Colonic mucosa (tissue), 4 donors: ENCODE measurements around the gene LNX1. TPM values are rescaled to one million over a fixed set of nuclear protein-coding genes. Genes with fewer than 3 reads are reported as not detected.

Source experiments
- DNase-seq: peaks from one replicate; pipeline ENCODE4 v3.0.0-alpha.2; 2020
- H3K27ac ChIP-seq: fragments of 200-600 bp; one replicate; pipeline ENCODE4 v1.8.0; 2021
- H3K27me3 ChIP-seq: fragments of 200-600 bp; one replicate; pipeline ENCODE4 v1.8.0; 2021
- H3K36me3 ChIP-seq: fragments of 200-600 bp; one replicate; pipeline ENCODE4 v1.8.0; 2021
- H3K4me1 ChIP-seq: fragments of 200-600 bp; one replicate; pipeline ENCODE4 v1.8.0; 2021; ENCODE audit warnings: mild to moderate bottlenecking
- H3K4me3 ChIP-seq: fragments of 200-600 bp; one replicate; pipeline ENCODE4 v1.8.0; 2021
- H3K9ac ChIP-seq, 2 donors: one replicate each; pipeline ENCODE4 v1.7.0; 2013; ENCODE audit warnings: control low read depth in 2 of 2, low read depth in 2 of 2, low read length in 2 of 2
- H3K9me3 ChIP-seq: fragments of 200-600 bp; one replicate; pipeline ENCODE4 v1.8.0; 2021
- CTCF ChIP-seq: fragments of 200-600 bp; IDR thresholded peaks from one replicate; pipeline ENCODE4 v1.8.0; 2022; ENCODE audit warnings: antibody characterized with exemption, mild to moderate bottlenecking
- intact Hi-C: fragments of 100-400 bp; cut with DNase I; formaldehyde crosslinking; loops from one replicate; pipeline ENCODE4 v1.14.1; 2022
- total RNA-seq, 2 donors: library from RNA; stranded (reverse); fragmentation: NEBNext Ultra II Directional in 1 of 2; extraction: Animal tissue kit (Norgen Biotek cat#: 25700) in 1 of 2; gene quantifications; one replicate each; pipeline ENCODE4 v1.2.1, GENCODE V29; 2021
- donor health status: healthy.
- donor health status: DM: no; HTN: no; CAD: no.
- donor health status: DM: no; HTN: no; CAD: no.

The LNX1 gene
- total RNA-seq, 2 donors from 2014 or later, result 9.7 to 25.0 TPM

DNA sequence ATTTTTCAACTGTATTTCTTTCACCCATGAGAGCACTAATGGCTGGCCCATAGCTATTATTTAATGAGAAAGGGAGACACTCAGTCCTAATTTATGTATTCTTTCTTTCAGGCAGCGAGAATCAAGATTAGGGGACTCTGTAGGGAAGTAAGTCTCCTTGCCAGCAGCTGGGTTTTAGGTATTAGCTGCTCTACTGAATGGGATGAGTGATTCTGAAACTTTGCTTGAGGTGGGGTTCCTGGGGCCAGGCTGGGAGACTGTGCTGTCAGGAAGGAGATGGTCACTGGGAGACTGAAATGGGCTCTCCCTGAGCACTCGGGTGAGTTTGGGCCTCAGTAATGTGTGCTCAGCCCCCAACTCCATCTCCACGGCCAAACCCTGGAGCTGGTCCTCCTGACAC lies 78.7 kb downstream of the LNX1 start:
- Histone ChIP-seq H3K27me3 (no peaks in the 10 kb centered on the region), H3K4me3 (no peak overlapping the region), H3K27ac (no peak overlapping the region), H3K4me1 (no peaks in the 10 kb centered on the region), H3K9me3 (no peaks in the 10 kb centered on the region), H3K9ac (no peak overlapping the region), H3K36me3 (no peaks in the 10 kb centered on the region)
- no peak for DNase-seq
- intact Hi-C loops, result no loop called here
- no peak for TF ChIP-seq CTCF

GRCh38 chr4:53511014-53511413 lies 80.3 kb downstream of the LNX1 start:
- Histone ChIP-seq H3K36me3 (no peaks in the 10 kb centered on the region), H3K27me3 (no peaks in the 10 kb centered on the region), H3K9ac (no peak overlapping the region), H3K27ac (no peak overlapping the region), H3K4me3 (no peak overlapping the region), H3K9me3 (no peaks in the 10 kb centered on the region), H3K4me1 (no peaks in the 10 kb centered on the region)
- TF ChIP-seq CTCF, result no peak
- intact Hi-C loops, result no loop called here
- no peak for DNase-seq

DNA sequence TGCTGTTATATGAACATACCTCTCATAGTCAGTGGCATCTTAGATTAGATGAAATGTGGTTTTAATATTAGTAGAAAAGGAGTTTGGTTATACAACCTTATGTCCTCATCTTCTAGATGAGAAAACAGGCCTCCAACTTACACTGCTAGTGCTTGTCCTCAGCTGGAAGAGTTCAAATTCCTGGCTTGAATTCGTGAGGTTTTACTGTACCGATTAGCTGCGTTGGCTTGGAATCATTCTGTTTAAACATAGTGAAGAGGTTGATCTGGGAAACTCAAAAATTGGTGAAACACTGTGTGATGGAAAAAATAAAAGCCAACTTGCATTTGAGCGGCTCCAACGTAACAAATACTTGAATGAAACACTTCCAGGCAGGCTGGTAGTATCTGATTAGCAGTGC lies 81.0 kb downstream of the LNX1 start:
- no peaks in the 10 kb centered on the region for H3K9me3 ChIP-seq
- no peak for DNase-seq
- no peaks in the 10 kb centered on the region for H3K36me3 ChIP-seq
- H3K4me3 ChIP-seq, result no peak overlapping the region
- H3K27ac ChIP-seq, result no peak overlapping the region
- intact Hi-C loops, result no loop called here
- H3K9ac ChIP-seq, result no peak overlapping the region
- TF ChIP-seq CTCF, result no peak
- no peaks in the 10 kb centered on the region for H3K4me1 ChIP-seq
- H3K27me3 ChIP-seq, result no peaks in the 10 kb centered on the region

DNA sequence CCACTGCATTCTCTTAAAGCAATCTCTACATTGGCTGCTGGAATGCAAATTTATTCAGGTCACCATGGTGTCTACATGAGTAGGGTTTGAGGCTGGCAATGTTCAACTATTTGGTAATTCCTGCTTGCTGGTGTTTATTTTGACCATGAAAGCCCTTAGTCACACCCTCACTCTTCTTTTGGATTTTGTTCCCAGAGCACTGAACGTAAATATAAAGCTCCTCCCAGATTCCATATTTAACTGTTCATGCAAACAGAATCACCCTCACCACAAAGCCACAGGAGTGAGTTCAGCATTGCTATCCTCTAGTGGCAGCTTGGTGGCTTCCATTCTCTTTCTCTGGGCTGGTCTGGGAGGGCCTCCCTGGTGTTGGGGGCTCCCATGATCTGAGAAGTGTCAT lies 82.8 kb downstream of the LNX1 start:
- no peak overlapping the region for H3K27ac ChIP-seq
- no peaks in the 10 kb centered on the region for H3K36me3 ChIP-seq
- H3K9me3 ChIP-seq, result no peaks in the 10 kb centered on the region
- DNase-seq, result no peak
- H3K4me1 ChIP-seq, result no peaks in the 10 kb centered on the region
- no peak overlapping the region for H3K4me3 ChIP-seq
- no peak overlapping the region for H3K9ac ChIP-seq
- no peak for TF ChIP-seq CTCF
- intact Hi-C loops, result no loop called here
- no peaks in the 10 kb centered on the region for H3K27me3 ChIP-seq

GRCh38 chr4:53507671-53508286 lies 83.5 kb downstream of the LNX1 start:
- H3K4me1 ChIP-seq, result no peaks in the 10 kb centered on the region
- H3K27ac ChIP-seq, result no peak overlapping the region
- no peaks in the 10 kb centered on the region for H3K9me3 ChIP-seq
- no peak for DNase-seq
- no peak overlapping the region for H3K4me3 ChIP-seq
- no peaks in the 10 kb centered on the region for H3K27me3 ChIP-seq
- H3K9ac ChIP-seq, result no peak overlapping the region
- H3K36me3 ChIP-seq, result no peaks in the 10 kb centered on the region
- TF ChIP-seq CTCF, result no peak
- intact Hi-C loops, result no loop called here
